ENCODE data around the gene DDX24.

GRCh38 chr14:94116701-94117100 lies 35.7 kb upstream of the DDX24 start:
- no peak for TF ChIP-seq CTCF (IDR thresholded peaks at IDR 0.05)
- TF ChIP-seq POLR2A (IDR thresholded peaks at IDR 0.05) = no peak
- no peak for TF ChIP-seq EP300 (IDR thresholded peaks at IDR 0.05)
